Prostate gland (tissue), 2 donors: ENCODE data around the gene TAS2R40.

Experiments used
- CTCF ChIP-seq, 4 experiments: fragments of 200-600 bp in 2 of 4; fragments of 450-650 bp in 2 of 4; sonication (generic) in 2 of 4; IDR thresholded peaks; 1 replicate in 3 of 4; 2 replicates in 1 of 4; pipeline ENCODE4 v1.5.1; 2016 to 2019; ENCODE audit warnings: antibody characterized with exemption in 4 of 4, mild to moderate bottlenecking in 2 of 4, moderate library complexity in 2 of 4
- POLR2A ChIP-seq: fragments of 450-650 bp; IDR thresholded peaks from one replicate; pipeline ENCODE4 v1.6.1; 2016; ENCODE audit warnings: antibody characterized with exemption, mild to moderate bottlenecking

GRCh38 chr7:143221286-143221685, 551 bp upstream of the TAS2R40 start:
- TF ChIP-seq CTCF (IDR thresholded peaks at IDR 0.05) = no peak
- no peak for TF ChIP-seq POLR2A
